AG04450 (cell line): ENCODE data around the gene SPTBN5. TPM values are rescaled to one million over a fixed set of nuclear protein-coding genes. Genes with fewer than 3 reads are reported as not detected.
A peak's percentile ranks its signal among the peaks of the same experiment; 100 is the strongest.

Experiments used
- CTCF ChIA-PET: fragments of 300-600, 350-600 bp; formaldehyde crosslinking; extraction: SDS; loops from one replicate; lab custom pipeline; 2022; ENCODE audit warnings: antibody characterized with exemption, inconsistent platforms; lab: Charles Lee
- POLR2A ChIA-PET: fragments of 350-600 bp; formaldehyde crosslinking; extraction: SDS; loops from one replicate; lab custom pipeline; 2021; ENCODE audit warnings: antibody characterized with exemption, inconsistent platforms; lab: Yijun Ruan, JAX
- DNase-seq: peaks from one replicate; pipeline ENCODE4 v3.0.0-alpha.2; 2011; ENCODE audit warnings: low read depth, low spot score
- H3K27ac ChIP-seq: one replicate; pipeline ENCODE4 v1.5.1; 2012; ENCODE audit warnings: low read depth, low read length, control low read depth
- H3K27me3 ChIP-seq: one replicate; pipeline ENCODE4 v1.6.0; 2012; ENCODE audit warnings: low read length; ENCODE audit not compliant: control insufficient read depth, insufficient read depth
- H3K4me3 ChIP-seq: 2 replicates; pipeline ENCODE4 v1.5.1; 2011; ENCODE audit warnings: mild to moderate bottlenecking, low read depth, low read length, control low read depth
- H3K9me3 ChIP-seq: 2 replicates; pipeline ENCODE4 v1.5.1; 2012; ENCODE audit warnings: low read length; ENCODE audit not compliant: control insufficient read depth, insufficient read depth
- CTCF ChIP-seq: IDR thresholded peaks from 2 replicates; pipeline ENCODE4 v1.5.1; 2011; ENCODE audit warnings: low read depth, low read length, control low read depth, inconsistent platforms
- polyA minus RNA-seq: library from RNA; depleted of rRNA, polyadenylated mRNA; stranded (reverse); fragments of >200 nt; gene quantifications from 2 replicates; pipeline ENCODE4 v1.2.3, GENCODE V29; 2011; rRNA and poly(A)+ RNA removed
- polyA plus RNA-seq: library from polyadenylated mRNA; depleted of rRNA; stranded (reverse); fragments of >200 nt; gene quantifications from 2 replicates; pipeline ENCODE4 v1.2.3, GENCODE V29; 2011; rRNA removed

SPTBN5 gene
- polyA plus RNA-seq, result 0.14 and 0.30 TPM in 2 replicates
- 0.04 and 0.09 TPM in 2 replicates for polyA minus RNA-seq

GRCh38 chr15:41893422-41894250 lies at the start of gene SPTBN5:
TSS of gene SPTBN5 (minus strand) at chr15:41894053. CDS start at chr15:41893497, 556 bp downstream.
- DNase-seq, result no peak
- POLR2A ChIA-PET, result no interaction called here
- no peak for TF ChIP-seq CTCF
- CTCF ChIA-PET, result interaction anchor here (0.8 to 3.8 kb wide), 2 partner anchors 10 to 82 kb away, joined by 4 to 19 read pairs; no protein-coding TSS in a partner anchor
- Histone ChIP-seq H3K27me3 (no peaks in the 10 kb centered on the region), H3K4me3 (no peak within 1 kb of the TSS), H3K9me3 (no peaks in the 10 kb centered on the region; the same call in 1 of the 2 replicates), H3K27ac (peak within 1 kb of the TSS; percentile 11)

GRCh38 chr15:41942886-41943285 lies 49.0 kb upstream of the SPTBN5 start:
- TF ChIP-seq CTCF, result no peak
- CTCF ChIA-PET, result interaction anchor here (0.6 to 1.3 kb wide), 3 partner anchors 43 to 385 kb away, joined by 3 read pairs; partner anchors contain the start of gene MAPKBP1
- H3K27me3 ChIP-seq, result no peaks in the 10 kb centered on the region
- no peak overlapping the region for H3K4me3 ChIP-seq
- DNase-seq, result no peak
- no peaks in the 10 kb centered on the region for H3K9me3 ChIP-seq
- peak overlapping the region; percentile 99 for H3K27ac ChIP-seq
- POLR2A ChIA-PET, result no interaction called here

- CTCF ChIA-PET, result interaction anchor here (0.7 to 1.4 kb wide), 3 partner anchors 31 to 932 kb away, joined by 3 read pairs; no protein-coding TSS in a partner anchor
- Histone ChIP-seq H3K9me3 (no peaks in the 10 kb centered on the region), H3K27me3 (no peaks in the 10 kb centered on the region), H3K27ac (no peak overlapping the region), H3K4me3 (no peak overlapping the region)
- no peak for DNase-seq
- TF ChIP-seq CTCF, result no peak
- POLR2A ChIA-PET, result interaction anchor here (0.6 kb wide), 1 partner anchor 17 kb away, joined by 3 read pairs; no protein-coding TSS in a partner anchor
These were observed 48.0 kb upstream of the SPTBN5 start for GRCh38 chr15:41941644-41942415.

GRCh38 chr15:41940441-41940857 lies 46.6 kb upstream of the SPTBN5 start:
- peak overlapping the region; percentile 55 for H3K27ac ChIP-seq
- no peaks in the 10 kb centered on the region for H3K9me3 ChIP-seq
- TF ChIP-seq CTCF, result no peak
- no peak overlapping the region for H3K4me3 ChIP-seq
- H3K27me3 ChIP-seq, result no peaks in the 10 kb centered on the region
- POLR2A ChIA-PET, result interaction anchor here (0.6 to 0.8 kb wide), 2 partner anchors 10 to 13 kb away, joined by 3 read pairs; no protein-coding TSS in a partner anchor
- no peak for DNase-seq
- CTCF ChIA-PET, result interaction anchor here (1.0 to 1.4 kb wide), 3 partner anchors 32 to 144 kb away, joined by 3 to 4 read pairs (median 3); partner anchors contain the start of gene EHD4
